Stimulated activated CD4-positive, alpha-beta T cell treated with anti-CD3 and anti-CD28 coated beads, Interleukin-15, amount 100 ng/mL, for 48 hours (primary cell): ENCODE measurements around the gene ELF3.
"Not testable (repeated sequence)": the region's sequence is repeated elsewhere in the genome, so short reads cannot be mapped to it uniquely, and the experiment has no call there.

Experiments used
- DNase-seq, 2 donors: peaks; one replicate each; pipeline ENCODE4 v3.0.0-alpha.2; 2020; ENCODE audit warnings: low read depth in 2 of 2

Gene ELF3

GRCh38 chr1:202034683-202035462, 24.5 kb downstream of the ELF3 start:
- no peak for DNase-seq

DNA sequence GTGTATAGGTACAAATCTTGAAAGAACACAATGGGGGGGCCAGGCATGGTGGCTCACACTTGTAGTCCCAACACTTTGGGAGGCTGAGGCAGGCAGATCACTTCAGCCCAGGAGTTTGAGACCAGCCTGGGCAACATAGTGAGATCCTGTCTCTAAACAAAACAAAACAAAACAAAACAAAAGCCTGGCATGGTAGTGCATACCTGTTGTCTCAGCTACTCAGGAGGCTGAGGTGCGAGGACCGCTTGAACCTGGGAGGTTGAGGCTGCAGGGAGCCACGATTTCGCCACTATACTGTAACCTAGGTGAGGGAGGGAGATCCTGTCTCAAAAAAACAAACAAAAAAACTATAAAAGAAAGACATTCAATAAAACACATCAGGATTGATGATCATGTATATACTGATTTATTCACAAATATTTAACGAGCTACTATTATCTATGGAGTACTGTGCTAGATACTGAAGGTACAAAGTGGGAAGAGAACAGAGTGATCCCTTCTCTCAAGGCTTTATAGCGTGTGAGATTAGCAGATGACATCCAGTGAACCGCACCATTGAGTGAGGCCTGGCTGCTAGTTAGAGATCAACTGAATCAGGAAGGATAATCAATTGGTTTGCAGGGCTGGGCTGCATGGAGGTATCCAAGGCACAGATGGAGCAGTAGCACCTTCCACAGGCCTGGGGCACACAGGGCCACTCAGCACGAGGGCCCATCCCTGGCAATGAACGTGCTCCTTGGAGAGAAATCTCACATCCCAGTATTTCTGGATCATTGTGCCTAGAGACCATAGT, 26.4 kb downstream of the ELF3 start:
- DNase-seq: no peak

DNA sequence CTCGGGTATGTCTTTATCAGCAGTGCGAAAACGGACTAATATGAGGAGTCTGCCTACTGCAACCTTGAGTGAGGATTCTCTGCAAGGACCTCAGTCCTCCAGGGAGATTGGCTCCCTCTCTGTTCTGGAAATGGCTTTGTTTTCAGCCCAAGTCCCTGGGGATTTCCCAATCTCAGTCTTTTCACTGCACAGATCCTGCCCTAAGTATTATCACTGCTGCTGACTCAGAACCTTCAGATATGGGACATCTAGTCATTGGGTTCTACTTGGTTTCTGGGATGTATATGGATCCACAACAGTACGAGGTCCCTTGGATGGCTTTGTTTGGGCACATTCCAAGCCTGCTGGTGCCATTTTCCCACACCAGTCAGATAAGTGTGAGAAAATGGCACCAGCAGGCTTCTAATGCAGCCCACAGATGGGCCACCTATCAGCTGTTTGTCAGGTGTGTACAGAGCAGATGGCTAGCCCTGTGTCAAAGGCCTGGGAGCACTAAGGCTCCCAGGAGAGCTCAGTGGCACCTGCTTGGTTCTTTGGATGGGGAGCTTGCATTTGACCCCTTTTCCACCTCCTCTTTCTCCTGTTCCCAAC, 27.4 kb downstream of the ELF3 start:
- DNase-seq: no peak

- no peak for DNase-seq
These were observed 28.4 kb downstream of the ELF3 start for GRCh38 chr1:202038688-202039346.

GRCh38 chr1:202045705-202046104, 35.3 kb downstream of the ELF3 start:
- DNase-seq: no peak

DNA sequence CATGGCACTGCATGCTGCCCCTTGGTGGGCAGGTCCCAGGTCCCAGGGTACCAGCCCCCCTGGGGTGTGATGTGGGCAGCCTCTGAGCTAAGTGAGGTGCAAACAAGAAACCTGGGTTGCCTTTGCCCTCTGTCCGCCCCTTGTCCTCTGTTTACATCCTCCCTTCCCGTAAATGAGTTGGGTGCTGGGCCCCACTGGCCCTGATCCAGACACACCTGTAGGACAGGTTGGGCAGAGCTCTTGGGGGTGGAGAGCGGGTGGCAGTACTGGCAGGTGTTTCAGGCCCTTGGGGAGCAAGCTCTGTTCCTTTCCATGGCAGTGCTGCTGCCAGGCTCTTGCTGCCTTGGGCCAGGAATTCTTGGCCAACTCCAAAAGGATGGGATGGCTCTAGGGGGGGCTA, 35.8 kb downstream of the ELF3 start:
- DNase-seq: no peak

- DNase-seq: no peak
These were observed 36.6 kb downstream of the ELF3 start for GRCh38 chr1:202046748-202047708.

- DNase-seq: no peak
These were observed 37.6 kb downstream of the ELF3 start for GRCh38 chr1:202047977-202048376.

DNA sequence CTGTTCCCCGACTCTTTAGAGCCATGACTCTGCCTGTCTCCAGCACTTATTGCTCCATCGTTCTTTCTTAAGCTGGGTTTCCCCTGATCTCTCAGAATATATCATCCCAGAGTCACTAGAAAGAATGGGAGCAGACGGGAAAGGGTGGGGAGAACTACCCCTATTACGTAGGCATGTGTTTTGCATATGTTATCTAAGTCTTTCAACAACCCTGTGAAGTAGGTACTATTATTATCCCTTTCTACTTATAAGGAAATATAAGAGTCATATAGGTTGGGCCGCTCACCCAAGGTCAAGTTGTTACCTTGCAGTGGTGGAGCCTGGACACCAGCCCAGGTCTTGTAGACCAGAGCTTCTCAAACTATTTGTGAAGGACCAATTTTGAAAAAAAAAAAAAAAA, 38.7 kb downstream of the ELF3 start:
- no peak for DNase-seq

DNA sequence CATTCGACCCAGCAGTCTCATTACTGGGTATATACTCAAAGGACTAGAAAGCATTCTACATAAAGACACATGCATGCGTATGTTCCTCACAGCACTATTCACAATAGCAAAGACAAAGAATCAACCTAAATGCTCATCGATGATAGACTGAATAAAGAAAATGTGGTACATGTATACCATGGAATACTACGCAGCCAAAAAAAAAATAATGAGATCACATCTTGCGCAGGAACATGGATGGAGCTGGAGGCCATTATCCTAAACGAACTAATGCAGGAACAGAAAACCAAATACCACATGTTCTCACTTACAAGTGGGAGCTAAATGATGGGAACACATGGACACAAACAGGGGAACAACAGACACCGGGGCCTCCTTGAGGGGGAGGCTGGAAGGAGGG, 43.7 kb downstream of the ELF3 start:
- DNase-seq: no peak

GRCh38 chr1:202054673-202055072, 44.3 kb downstream of the ELF3 start:
- DNase-seq: not testable (repeated sequence)

- no peak for DNase-seq
These were observed 46.4 kb downstream of the ELF3 start for GRCh38 chr1:202056644-202057334.

DNA sequence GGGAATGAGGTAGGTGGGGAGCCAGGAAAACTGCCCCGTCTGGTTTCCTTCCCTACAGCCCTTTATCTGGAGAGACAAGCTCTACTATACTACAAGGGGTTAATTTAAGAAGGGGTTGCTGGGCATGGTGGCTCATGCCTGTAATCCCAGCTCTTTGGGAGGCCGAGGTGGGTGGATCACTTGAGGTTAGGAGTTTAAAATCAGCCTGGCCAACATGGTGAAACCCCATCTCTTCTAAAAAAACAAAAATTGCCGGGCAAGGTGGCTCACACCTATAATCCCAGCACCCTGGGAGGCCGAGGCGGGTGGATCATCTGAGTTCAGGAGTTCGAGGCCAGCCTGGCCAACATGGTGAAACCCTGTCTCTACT, 46.9 kb downstream of the ELF3 start:
- not testable (repeated sequence) for DNase-seq

DNA sequence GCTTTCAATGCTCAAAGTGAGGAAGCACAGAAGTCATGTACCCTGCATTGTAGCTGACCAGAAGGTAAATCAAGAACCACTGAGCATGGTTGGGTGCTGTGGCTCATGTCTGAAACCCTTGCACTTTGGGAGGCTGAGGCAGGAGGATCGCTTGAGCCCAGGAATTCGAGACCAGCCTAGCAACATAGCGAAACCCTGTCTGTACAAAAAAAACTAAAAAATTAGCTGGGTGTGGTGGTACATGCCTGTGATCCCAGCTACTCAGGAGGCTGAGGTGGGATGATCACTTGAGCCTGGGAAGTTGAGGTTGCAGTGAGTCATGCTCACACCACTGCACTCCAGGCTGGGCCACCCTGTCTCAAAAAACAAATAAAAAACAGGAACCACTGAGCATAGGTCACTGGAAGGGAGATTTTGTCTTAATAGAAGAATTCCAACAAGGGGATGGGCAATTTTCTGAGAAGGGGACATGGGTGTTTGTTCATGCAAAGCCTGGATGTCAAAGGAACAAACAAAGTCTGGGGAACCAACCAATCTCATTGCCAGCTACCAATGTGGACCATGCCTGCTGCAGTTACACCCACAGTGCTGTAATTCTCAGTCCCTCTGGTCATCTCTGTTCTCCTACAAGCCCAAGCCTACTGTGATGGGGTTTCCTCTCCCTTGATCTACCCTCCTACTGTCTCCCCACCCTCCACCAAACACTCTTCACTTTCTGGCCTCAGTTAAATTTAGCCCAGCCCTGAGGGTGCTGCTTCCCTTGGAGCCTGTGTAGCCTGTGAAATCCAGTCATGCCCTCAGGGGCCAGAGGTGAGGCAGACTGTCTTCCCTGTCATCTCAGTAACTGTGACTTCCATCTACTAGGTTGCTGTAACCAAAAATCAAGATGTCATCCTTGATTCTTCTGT, 47.9 kb downstream of the ELF3 start:
- DNase-seq: no peak

DNA sequence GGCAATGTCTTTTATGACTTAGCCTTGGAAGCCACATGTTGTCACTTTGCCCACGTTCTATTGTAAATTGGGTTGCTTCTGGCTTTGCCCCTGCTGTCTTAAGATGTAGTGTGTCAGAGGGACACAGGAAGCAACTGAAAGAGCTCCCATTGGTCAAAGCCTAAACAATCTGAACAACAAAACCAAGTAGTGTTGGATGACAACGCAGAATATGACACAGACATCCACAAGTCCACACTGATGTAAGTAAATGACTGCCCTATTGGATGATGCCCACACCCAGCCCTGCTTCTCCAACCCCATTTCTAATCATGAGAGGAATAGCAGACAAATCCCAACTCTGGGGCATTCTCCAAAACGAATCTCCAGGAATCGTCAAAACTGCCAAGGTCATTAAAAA, 50.7 kb downstream of the ELF3 start:
- DNase-seq: no peak

GRCh38 chr1:202061787-202062186, 51.4 kb downstream of the ELF3 start:
- not testable (repeated sequence) for DNase-seq

- not testable (repeated sequence) for DNase-seq
These were observed 52.2 kb downstream of the ELF3 start for GRCh38 chr1:202062636-202063035.

- no peak for DNase-seq
These were observed 52.7 kb downstream of the ELF3 start for GRCh38 chr1:202063093-202063492.

- not testable (repeated sequence) for DNase-seq
These were observed 54.5 kb downstream of the ELF3 start for GRCh38 chr1:202064889-202065312.
